8988T (cell line): Measurements from ENCODE around the gene TGFB3.
A peak's percentile ranks its signal among the peaks of the same experiment; 100 is the strongest.

Experiments
- DNase-seq: peaks from one replicate; pipeline ENCODE4 v3.0.0; 2011

Gene TGFB3

DNA sequence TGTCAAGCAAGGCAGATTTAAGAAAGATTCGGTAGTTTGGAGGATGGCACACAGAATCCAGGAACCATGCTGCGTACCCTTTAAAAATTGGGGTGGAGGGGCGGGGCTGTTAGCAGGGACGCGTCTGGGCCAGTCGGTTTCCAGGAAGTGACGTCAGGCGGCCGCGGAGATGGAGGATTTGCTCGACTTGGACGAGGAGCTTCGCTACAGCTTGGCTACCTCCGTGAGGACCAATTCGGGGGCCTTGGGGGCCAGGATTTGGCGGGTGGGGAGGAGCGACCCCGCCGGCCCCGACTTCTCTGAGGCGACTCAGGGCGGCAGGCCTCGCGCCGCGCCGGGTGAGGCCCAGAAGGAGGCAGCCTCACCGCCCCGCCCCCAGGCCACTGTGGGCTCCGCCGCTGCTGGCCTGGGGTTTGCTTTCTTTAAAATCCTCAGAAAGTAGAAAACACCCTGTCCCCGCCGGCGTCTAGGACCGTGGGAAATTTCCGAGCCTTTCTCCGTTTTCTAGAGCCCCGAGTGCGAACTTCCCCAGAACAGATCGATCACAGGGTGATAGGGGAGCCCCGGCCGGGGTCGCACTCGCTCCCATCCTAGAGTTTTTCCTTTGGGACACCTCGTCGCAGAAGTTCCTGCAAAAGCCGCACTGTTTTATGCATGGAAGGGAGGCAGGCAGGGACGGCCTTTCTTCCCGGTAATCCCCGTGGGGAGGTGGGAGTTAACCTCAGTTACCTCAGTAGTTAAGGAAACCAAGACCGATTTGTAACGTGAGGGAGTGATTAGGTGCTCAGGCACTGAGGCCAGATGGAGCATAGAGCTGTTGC is 4.0 kb upstream of the TGFB3 start, which contains the start of gene IFT43:
Gene IFT43, plus strand, starts transcription at position 146 of the 821 bp plus-strand sequence. Its CDS starts 24 bp downstream, at position 170.
- peak; percentile 57 for DNase-seq

DNA sequence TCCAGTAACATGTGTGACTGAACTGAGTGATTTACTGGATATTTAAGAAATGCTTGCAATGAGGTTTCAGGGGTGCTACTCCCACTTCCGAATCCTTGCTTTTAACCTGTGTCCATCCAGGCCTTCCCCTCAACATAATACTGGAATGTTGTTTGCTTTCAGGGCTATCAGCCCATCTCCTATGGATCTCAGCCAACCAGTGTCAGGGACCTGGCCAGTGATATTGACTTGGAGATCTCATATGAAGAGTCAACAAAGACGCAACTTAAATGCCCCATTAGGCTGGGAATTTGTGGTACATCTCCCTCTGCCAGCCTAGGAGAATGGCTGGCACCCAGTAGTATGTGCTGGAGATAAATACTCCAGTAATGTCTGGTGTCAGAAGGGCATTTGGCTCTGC is 2.9 kb upstream of the TGFB3 start:
- DNase-seq = no peak

DNA sequence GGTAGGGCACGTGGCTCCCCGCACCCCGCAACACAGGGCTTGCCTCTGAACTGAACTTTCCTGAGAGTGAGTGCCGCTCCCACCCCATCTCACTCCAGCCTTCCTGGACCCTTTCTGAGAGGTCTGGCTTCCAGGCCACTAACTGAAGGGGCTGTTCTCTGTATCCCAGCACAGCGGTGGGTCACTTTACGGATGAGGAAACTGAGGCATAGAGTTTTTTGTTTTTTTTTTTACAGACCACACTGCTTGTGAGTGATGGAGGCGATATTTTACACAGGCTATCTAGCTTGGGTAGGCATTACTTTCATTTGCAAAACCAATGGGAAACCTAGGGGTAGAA is 1.2 kb upstream of the TGFB3 start:
- DNase-seq = no peak

DNA sequence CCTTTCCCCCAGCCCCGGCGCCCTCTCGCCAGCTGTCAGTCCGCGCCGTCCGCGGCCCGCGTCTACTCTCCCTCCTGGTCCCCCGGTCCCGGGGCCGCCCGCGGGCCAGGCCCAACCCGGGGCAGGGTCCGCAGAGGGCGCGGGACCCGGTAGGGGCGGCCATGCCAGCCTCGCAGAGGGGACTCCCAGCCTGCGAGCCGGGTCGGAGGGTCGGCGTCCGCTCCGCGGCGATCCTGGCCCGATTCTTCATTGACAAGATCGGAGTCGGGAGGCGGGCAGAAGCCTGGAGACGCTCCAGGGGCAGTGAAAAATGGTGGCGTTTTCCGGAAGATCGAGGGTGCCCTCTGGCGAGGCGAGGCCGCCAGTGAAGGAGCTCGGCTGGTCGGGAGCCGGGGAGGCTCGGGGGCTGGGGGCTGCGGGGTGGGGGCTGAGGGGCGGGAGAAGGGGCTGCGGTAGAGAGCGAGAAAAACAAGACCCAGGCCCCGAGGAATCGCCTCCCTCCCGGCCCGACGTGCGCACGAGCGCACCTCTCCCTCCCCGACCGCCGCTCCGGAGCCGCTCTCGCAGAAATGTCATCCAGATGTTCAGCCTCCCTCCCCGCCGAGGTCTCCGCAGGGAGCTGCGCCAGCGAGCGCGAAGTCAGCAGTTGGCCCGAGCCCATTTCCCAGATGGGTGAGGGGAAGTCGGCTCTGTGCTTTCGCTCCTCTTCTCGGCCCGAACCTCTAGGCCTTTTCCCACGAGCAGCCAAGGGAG is 647 bp upstream of the TGFB3 start:
- peak; percentile 68 for DNase-seq

DNA sequence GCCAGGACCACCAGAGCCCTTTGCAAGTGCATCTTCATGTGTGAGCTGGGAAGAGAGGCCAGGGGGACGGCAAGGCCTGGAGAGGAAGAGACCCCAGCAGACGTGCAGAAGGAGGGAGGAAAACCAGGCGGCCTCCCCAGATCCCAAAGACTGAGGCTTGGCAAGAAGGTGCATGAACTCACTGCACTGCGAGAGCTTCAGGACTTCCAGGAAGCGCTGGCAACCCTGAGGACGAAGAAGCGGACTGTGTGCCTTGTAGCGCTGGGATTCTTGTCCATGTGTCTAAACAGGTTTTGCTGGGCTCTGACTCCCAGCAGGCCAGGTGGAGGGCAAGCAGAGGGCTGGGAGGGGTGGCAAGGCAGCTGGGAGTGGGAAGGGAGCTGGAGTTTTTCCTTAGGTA is 939 bp downstream of the TGFB3 start:
- DNase-seq = no peak

DNA sequence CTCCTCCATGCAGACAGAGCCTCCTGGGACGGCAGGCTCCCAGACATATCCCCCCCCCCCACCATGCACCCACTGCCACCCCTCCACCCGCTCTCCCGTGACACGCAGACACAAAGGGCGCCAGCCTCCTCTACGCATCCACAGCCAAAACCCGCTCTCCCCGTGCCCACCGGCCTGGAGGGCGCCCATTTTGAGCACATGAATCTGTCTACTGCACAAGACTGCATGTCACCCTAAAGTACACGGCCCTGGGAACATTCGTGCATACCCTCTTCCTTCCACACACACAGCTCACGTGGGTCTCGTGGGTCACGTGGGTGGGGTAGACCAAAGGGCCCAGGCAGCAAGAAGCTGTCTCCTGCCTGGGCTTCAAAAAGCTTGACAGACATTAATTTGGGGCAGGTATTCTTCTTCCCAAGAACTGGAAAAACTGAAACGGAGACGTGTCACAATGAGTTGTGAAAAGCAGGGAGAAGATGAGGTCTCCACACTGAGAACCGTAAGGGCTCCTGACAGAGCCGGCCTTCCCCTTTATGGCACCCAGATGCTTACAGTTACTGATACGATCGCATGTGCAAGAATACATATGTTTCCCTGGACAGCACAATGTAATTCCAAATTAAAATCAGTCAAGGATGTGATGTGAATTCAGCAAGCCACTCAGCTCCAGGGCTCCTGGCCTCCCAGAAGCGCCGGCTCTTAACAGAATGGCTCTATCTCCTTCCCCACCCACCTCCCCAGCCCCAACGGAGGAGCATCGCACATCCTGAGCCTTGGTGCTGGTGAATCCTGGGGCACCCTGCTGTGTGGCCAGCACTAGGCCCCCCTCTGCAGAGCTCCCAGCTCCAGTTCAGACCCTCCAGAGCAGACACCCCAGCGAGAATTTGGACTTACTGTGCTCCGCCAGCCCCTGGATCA is 1.9 kb downstream of the TGFB3 start:
- no peak for DNase-seq

DNA sequence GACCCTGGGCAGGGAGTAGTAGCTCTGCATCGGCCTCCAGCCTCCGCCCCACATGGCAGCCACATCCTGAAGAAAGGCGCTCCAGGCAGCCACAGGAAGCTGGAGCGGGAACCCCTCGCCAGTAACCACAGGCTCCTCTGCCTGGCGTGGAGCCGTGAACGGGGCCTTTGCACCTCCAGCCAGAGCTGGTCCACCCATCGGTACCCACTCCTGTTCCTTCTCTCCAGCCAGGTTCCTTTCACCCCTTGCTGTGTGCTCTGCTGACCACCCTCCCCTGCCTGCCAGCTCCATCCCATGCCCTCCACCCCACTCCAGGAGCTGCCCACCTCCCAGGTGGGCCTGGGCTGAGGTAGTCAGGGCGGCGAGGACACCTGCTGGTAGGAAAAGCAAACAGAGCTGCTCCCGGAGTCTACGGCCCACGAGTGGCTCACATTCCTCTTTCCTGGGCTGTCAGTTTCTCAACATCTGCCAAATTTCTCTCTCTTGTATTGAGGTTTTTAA is 2.7 kb downstream of the TGFB3 start:
- DNase-seq = peak; percentile 67

DNA sequence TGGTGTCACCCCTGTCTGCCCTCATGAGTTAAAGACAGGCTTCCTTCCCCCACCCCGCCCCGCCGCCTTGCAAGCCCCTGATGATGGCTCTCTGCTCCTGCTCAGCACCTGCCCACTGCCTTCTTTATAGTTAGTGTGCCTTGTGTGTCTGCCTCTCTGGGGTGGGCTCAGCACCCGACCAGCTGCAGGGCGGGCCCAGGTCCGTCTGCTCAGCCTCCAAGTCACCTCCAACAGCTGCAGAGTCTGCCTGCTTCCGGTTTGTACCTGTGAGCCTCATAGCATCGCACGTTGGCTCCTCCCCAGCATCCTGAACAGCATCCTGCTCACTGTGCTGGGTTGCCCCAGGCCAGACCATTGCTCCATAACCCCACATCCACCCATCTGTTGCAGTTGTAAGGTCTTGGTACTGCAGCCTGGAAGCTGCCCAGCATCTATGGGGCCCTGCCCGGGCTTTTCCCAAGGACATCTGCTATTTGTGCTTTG is 3.5 kb downstream of the TGFB3 start:
- DNase-seq = no peak

DNA sequence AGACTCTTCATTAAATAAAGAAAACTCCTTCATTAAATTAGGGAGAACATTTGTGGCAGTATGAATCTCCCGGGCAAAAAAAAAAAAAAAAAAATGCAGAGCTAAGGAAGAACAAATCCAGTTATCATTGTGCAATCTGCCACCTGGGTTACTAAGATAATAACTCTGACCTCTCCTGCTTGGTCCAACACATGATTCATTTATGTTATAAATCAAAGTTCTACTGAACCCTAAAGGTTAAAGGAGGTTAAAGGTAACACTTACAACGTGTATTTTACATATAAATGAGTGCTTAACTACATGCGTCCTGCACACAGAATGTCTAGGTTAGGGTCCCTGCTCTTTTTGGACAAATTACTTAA is 4.2 kb downstream of the TGFB3 start:
- DNase-seq = no peak

DNA sequence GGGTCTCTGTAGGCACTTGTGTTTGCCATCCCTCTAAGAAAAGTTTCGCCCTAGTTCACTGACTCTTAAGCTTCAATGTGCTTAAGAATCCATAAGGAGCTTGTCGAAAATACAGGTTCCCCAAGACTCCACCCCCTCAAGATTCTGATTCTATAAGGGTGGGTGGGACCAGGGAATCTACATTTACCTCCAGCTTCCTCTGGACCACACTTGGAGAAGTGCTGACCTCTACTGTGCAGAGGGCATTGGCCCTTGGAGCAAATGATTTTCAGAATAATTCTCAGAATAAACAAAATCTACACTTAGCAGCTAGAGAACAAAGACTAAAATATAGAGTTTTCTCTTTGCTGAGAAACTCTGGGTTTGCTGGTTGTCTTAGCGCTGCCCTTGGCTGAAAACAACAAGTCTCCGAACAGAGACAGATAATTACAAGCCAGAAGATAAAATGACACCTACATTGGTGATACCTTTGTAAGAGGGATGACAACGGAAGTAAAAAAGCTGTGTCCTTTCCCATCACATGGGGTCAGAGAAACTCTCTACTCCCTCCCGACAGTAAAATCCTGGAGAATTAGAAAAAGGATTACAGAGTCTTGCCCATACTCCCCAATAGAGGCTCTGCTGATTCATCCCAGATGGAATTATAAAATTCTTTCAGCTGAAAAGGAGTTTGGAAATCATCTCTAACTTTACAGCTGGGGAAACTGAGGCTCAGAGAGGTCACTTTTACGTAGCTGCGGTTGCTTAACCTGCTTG is 4.8 kb downstream of the TGFB3 start:
- no peak for DNase-seq

DNA sequence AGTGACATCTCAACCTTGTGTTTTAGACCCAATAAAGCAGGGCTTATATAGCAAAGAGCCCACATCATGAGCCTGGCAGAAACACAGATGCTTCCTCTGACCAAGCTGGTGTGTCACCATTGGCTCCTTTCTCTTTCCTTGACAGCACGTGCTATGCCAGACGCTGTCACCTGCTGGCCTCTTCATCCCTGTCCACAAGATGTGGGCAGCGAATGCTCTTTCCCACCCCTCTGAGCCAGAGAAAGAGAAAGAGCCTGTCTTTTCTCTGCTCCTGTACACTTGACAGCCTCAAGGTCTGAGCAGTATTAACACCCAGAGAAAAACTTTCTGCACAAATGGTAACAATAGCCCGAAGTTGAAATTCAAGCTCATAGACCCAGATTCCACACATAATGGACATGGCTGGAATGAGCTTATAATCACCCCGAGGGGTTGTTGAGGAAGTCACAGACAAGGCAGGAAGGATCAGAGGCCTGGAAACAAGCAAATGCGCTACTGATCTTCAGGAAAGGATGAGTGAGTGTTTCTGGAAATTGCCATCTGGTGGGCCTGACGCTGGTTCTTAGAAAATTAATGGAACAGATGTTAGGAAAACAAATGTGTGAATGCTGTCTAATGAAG is 8.9 kb downstream of the TGFB3 start:
- DNase-seq = no peak

DNA sequence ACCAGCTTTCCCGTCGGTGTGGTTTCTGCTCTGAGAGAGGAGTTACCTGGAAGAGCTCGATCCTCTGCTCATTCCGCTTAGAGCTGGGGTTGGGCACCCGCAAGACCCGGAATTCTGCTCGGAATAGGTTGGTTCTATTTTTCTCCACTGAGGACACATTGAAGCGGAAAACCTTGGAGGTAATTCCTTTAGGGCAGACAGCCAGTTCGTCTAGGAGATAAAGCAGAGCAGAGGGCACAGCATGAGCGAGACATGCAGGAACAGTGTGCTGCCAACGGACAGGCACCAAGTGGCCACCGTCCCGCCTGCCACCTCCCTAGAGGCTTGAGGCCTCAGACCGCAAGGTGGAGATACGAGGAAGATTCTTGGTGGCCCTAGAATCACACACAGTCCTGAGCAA is 10.3 kb downstream of the TGFB3 start:
- no peak for DNase-seq

DNA sequence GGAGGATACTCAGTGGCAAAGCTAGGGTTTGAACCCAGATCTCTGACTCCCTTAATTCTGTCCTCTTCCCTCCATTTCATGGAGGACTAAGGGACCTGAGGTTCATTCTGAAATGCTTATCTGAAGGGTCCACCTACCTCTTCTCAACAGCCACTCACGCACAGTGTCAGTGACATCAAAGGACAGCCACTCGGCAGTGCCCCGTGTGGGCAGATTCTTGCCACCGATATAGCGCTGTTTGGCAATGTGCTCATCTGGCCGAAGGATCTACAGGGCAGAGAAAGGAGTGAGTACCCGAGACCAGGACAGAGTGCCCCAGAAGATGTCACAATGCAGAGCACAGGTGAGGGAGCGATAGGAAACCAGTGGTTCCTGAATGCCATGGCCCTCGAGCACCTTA is 10.8 kb downstream of the TGFB3 start:
- no peak for DNase-seq

DNA sequence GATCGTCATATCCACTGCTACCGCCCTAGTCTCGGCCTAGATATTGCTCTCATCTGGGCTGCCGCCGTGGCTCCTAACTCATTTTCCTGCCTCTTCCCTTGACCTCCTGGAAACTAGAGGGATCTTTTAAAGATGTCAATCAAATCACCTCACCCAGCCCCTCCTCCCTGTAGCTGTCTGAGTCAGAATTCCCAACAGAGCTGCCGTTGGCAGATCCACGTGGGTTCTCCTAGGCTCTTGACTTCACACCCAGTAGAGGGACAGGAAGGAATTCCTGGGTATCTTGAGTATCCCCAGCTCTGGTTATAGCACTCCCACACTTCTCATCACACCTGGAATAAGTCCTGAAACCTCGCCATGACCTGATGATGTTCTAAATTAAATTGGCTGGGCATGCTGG is 11.9 kb downstream of the TGFB3 start:
- DNase-seq = no peak

DNA sequence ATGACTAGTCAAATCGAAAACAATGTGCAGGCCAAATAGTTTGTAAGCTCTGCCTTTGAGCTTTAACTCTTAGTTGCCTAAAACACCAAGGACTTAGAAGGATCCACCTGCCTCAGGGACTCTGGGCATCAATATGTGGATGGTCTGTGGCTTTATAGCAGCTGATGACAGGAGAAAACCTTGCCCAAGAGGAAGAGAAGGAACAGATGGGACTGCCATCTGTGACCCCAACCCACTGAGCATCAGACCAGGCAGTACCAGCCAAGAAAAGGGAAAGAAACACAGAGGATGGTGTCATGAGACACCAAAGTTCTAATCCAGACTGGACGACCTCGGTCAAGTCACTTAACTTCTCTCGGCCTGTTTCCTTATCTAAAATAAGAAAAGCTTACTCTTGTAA is 12.7 kb downstream of the TGFB3 start:
- DNase-seq = no peak

DNA sequence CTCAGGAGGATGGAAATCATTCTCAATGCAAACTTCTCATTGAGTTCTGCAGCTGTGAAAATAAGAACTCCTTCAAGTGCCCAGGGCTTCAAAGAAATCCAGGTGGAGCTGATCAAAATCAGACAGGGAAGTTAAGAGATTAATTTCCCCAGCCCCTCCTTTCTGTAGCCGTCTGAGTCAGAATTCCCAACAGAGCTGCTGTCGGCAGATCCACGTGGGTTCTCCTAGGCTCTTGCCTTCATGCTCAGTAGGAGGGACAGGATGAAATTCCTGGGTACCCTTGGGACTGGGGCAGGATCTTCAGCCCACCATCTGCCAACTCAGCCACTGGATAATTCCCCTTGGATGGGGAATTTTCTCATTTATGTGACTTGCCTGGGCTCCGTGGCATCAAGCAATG is 13.3 kb downstream of the TGFB3 start:
- DNase-seq = no peak

DNA sequence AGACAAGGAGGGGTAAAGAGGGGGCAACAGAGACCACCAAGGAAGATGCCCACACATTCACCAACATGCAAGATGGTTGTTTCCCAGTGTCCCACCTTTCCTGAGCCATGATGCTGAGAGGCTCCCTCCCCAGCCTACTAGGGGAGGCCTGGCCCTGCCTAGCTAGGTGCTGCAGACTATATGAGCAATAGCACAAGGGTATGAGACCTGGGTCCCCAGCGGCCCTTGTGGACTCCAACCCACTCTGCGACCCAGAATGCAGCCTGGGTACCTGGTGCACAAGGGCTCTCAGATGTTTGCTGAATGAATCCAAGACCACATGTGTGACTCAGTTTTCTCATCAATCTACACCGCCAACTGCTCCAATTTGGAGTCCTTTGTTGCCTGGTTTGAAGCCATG is 13.9 kb downstream of the TGFB3 start:
- no peak for DNase-seq

DNA sequence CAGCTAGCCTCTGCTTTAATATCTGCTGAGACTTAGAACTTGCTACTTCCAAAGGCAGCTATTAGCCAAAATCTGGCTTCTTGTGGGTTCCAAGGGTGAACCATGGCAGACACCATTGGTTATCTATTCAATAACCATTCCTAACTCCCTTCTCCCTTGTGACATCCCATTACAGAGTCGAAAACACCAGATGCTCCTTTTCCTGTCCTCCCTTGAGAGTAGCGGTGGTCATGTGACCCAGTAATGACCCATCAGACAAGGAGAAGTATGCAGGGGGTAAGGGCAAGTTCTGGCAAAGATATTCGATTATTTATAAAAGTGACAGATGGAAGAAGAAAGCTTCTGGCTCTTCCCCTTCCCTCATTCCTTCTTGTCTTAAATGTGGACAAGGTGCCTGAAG is 20.1 kb downstream of the TGFB3 start:
- no peak for DNase-seq

DNA sequence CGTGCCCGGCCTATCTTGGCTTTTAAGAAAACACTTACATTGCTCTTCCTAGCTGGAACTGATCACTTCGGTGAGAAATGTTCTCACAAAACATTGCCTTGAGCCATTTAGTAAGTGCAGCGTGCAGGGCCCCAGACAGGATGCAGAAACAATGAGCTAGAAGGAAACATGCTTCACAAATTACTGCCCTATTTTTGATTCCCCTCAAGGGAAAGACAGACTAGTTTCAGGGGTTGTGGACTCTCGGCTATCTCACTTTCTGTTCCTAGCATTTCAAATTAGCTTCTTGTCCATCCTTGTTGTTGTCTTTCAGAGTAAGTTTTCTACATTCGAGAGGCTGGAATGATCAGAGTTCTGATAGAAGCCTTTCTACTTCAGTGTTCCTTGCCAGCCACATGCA is 21.6 kb downstream of the TGFB3 start:
- no peak for DNase-seq

DNA sequence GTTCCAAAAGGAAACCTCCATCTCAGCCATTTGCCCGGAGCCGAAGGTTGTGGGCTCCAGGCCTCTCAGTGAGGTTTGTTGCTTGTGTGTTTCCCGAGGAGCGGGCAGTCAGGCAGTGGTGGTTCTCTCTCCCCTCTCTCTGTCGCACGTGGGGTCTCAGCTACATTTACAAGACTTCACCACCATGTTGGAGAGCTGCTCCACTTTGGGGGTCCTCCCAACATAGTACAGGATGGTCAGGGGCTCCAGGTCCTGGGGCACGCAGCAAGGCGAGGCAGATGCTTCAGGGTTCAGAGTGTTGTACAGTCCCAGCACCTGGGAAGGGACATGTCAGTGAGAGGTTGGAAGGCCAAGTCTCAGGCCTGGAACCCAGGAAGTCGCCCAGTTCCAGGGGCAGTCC is 22.8 kb downstream of the TGFB3 start:
- DNase-seq = no peak

DNA sequence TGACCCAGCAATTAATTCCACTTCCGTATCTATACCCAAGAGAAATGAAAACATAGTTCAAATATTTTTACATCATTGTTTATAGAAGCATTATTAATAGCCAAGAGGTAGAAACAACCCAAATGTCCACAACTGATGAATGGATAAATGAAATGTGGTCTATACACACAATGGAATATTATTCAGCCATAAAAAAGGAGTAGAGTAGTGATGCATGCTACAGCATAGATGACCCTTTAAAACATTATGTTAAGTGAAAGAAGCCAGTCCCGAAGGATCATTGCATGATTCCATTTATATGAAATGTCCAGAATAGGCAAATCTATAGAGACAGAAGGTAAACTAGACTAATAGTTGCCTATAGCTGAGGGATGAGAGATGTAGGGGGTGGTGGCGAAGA is 29.3 kb downstream of the TGFB3 start:
- DNase-seq = no peak

DNA sequence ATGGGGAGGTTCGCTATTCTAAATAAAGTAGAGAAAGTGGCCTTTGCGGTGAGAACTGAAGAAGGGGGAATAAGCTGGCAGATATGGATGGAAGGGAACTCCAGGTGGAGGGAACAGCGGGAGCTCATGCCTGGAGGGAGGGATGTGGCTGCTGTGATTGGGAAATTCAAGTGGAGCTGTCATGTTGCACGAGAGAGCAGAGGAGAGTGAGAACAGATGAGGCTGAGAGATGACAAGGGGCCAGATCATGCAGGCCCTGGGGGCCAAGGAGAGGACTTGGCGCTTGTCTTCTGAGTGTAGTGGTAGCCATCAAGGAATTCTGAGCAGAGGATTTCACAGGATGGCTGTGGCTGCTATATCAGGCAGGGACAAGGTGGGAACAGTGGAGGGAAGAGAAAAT is 35.0 kb downstream of the TGFB3 start:
- no peak for DNase-seq
